Gastroesophageal sphincter (tissue), 3 donors: ENCODE data around the gene GABBR2.

ENCODE experiments used
- POLR2A ChIP-seq, 2 donors: fragments of 450-650 bp; IDR thresholded peaks; one replicate each; pipeline ENCODE4 v1.6.1; 2017; ENCODE audit warnings: antibody characterized with exemption in 2 of 2, mild to moderate bottlenecking in 2 of 2, moderate library complexity in 1 of 2
- TF ChIP-seq, protein P1 (sequence below), 4 experiments: fragments of 200-600 bp in 2 of 4; fragments of 450-650 bp in 2 of 4; sonication (generic) in 1 of 4; IDR thresholded peaks; one replicate each; pipeline ENCODE4 v1.5.1; 2017 to 2019; ENCODE audit warnings: antibody characterized with exemption in 4 of 4, mild to moderate bottlenecking in 2 of 4, moderate library complexity in 2 of 4

DNA sequence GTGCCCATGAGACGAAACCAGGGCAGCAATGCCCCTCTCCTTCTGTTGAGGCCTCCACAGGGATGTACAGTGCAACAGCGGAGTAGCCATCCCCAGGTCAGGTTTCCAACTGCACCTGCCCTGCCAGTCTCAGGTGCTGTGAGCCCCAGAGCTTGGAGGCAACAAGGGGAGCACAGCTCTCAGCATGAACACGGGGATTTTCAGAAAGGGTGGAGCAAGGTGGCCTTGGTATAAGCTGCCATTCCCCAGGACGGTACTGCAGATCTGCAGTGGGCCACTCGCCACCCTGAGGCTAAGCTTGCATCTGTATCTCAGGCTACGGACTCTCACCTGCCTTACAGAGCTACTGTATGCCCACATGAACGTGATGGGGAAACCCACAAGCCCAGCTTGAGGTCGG is 103.6 kb downstream of the GABBR2 start:
- TF ChIP-seq, protein P1, sequence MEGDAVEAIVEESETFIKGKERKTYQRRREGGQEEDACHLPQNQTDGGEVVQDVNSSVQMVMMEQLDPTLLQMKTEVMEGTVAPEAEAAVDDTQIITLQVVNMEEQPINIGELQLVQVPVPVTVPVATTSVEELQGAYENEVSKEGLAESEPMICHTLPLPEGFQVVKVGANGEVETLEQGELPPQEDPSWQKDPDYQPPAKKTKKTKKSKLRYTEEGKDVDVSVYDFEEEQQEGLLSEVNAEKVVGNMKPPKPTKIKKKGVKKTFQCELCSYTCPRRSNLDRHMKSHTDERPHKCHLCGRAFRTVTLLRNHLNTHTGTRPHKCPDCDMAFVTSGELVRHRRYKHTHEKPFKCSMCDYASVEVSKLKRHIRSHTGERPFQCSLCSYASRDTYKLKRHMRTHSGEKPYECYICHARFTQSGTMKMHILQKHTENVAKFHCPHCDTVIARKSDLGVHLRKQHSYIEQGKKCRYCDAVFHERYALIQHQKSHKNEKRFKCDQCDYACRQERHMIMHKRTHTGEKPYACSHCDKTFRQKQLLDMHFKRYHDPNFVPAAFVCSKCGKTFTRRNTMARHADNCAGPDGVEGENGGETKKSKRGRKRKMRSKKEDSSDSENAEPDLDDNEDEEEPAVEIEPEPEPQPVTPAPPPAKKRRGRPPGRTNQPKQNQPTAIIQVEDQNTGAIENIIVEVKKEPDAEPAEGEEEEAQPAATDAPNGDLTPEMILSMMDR (IDR thresholded peaks at IDR 0.05) = no peak
- TF ChIP-seq POLR2A (IDR thresholded peaks at IDR 0.05) = no peak
